Measurements from ENCODE around the gene EXOSC1.

EXOSC1 gene

DNA sequence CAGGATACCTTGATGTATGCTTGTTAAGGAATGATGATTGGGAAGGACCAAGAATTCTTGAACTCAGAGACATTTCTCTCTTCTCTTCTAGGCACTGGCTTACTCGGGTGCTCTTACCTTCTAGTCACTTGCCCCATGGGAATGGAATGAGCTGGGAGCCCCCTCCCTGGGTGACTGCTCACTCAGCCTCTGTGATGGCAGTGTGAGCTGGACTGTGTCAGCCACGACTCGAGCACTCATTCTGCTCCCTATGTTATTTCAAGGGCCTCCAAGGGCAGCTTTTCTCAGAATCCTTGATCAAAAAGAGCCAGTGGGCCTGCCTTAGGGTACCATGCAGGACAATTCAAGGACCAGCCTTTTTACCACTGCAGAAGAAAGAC, 10.9 kb upstream of the EXOSC1 start:
- Histone ChIP-seq H3K79me2 (ENCODE audit: insufficient read depth, low read depth) (no peaks in the 10 kb centered on the region), H3K27ac (no peak overlapping the region), H3K4me3 (IDR thresholded peaks at IDR 0.05; ENCODE audit: insufficient read depth, low read depth, low read length) (no peak overlapping the region), H3K9ac (no peak overlapping the region), H4K20me1 (ENCODE audit: insufficient read depth) (no peaks in the 10 kb centered on the region), H3K4me2 (no peak overlapping the region), H3K27me3 (ENCODE audit: insufficient read depth, low read depth) (no peaks in the 10 kb centered on the region), H3K4me1 (ENCODE audit: low read depth, poor library complexity, severe bottlenecking) (no peaks in the 10 kb centered on the region), H2AFZ (ENCODE audit: low read depth) (no peak overlapping the region), H3K36me3 (ENCODE audit: insufficient read depth) (0 out of 2 replicates have a peak, but pooled peaks cover 3% of the 10 kb centered on the region)
- TF ChIP-seq, protein P1, sequence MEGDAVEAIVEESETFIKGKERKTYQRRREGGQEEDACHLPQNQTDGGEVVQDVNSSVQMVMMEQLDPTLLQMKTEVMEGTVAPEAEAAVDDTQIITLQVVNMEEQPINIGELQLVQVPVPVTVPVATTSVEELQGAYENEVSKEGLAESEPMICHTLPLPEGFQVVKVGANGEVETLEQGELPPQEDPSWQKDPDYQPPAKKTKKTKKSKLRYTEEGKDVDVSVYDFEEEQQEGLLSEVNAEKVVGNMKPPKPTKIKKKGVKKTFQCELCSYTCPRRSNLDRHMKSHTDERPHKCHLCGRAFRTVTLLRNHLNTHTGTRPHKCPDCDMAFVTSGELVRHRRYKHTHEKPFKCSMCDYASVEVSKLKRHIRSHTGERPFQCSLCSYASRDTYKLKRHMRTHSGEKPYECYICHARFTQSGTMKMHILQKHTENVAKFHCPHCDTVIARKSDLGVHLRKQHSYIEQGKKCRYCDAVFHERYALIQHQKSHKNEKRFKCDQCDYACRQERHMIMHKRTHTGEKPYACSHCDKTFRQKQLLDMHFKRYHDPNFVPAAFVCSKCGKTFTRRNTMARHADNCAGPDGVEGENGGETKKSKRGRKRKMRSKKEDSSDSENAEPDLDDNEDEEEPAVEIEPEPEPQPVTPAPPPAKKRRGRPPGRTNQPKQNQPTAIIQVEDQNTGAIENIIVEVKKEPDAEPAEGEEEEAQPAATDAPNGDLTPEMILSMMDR (conservative IDR thresholded peaks at IDR 0.05; ENCODE audit: low read depth, low read length), result no peak

DNA sequence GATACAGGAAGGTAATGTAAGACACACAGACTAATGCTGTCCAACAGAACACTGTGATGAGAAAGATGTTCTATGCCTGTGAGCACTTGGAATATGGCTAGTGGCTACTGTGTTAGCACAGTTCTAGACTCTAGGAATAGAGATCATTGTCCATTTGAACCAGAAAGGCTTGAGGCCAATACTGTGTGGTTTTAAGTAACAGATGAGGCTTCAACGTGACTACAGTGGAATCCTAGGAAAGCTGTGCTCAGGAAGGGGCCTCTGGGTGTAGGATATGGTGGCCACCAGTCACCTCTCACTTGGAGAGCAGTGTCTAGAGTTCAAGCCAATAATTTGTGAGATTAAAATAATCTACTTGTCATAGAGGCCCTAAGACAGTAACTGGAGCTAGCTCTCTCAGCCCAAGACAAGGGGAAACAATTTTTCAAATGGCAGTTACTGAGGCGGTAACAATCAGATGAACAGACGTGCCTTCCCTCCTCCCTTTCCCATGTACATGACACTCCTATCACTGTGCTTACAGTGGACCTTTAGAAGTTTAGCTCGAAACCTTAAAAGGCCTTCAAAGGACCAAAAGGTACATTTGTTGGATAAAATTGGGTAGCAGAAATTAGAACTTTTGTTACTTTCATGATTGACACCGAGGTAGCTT, 10.4 kb upstream of the EXOSC1 start:
- H3K36me3 ChIP-seq (ENCODE audit: insufficient read depth), result 0 out of 2 replicates have a peak, but pooled peaks cover 3% of the 10 kb centered on the region

DNA sequence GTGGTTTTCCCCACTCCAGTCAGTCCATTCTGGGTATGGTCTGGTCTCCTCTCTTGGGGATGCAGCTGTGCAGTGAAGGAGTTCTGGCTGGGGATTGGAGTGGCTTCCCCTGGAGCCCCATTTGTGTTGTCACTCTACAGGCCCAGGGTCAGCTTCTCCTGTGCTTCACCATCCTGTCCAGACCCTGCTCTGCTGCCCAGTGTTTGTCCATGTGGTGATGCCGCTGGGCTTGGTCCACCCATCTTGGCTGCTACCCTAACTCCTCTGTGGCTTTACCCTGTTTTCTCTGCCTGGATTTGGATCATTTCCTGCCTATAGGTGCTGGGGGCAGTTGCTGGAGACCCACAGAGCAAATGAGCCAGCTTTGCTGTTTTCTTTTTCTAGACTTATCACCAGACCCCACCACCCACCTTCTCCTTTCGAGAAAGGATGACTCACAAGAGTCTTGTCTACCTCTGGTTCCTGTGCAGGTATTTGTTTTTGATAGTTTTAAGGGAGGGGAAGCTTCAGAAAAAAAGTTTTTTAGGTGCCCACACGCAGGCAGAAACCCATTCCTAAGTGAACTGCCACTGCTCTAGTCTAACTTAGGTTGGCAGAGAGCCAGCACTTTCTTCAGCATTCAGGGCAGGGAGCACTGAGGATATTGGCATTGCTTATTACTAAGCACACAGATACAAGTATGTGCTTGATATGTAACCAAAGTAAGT, 8.7 kb upstream of the EXOSC1 start:
- TF ChIP-seq, protein P1 (conservative IDR thresholded peaks at IDR 0.05; ENCODE audit: low read depth, low read length), result no peak
- Histone ChIP-seq H3K4me2 (no peak overlapping the region), H2AFZ (ENCODE audit: low read depth) (no peak overlapping the region), H3K4me3 (IDR thresholded peaks at IDR 0.05; ENCODE audit: insufficient read depth, low read depth, low read length) (no peak overlapping the region), H3K27ac (no peak overlapping the region), H3K36me3 (ENCODE audit: insufficient read depth) (0 out of 2 replicates have a peak, but pooled peaks cover 3% of the 10 kb centered on the region), H3K4me1 (ENCODE audit: low read depth, poor library complexity, severe bottlenecking) (no peaks in the 10 kb centered on the region), H3K27me3 (ENCODE audit: insufficient read depth, low read depth) (no peaks in the 10 kb centered on the region), H3K9ac (no peak overlapping the region), H4K20me1 (ENCODE audit: insufficient read depth) (no peaks in the 10 kb centered on the region), H3K79me2 (ENCODE audit: insufficient read depth, low read depth) (peaks cover 9% of the 10 kb centered on the region; the same call in 1 of the 2 replicates)

More for the DNA sequence above, 10.4 kb upstream of the EXOSC1 start:
- Histone ChIP-seq H2AFZ (ENCODE audit: low read depth) (no peak overlapping the region), H4K20me1 (ENCODE audit: insufficient read depth) (no peaks in the 10 kb centered on the region), H3K4me3 (IDR thresholded peaks at IDR 0.05; ENCODE audit: insufficient read depth, low read depth, low read length) (no peak overlapping the region), H3K79me2 (ENCODE audit: insufficient read depth, low read depth) (no peaks in the 10 kb centered on the region), H3K9ac (no peak overlapping the region), H3K27me3 (ENCODE audit: insufficient read depth, low read depth) (no peaks in the 10 kb centered on the region), H3K4me2 (no peak overlapping the region), H3K4me1 (ENCODE audit: low read depth, poor library complexity, severe bottlenecking) (no peaks in the 10 kb centered on the region), H3K27ac (no peak overlapping the region)
- TF ChIP-seq, protein P1 (conservative IDR thresholded peaks at IDR 0.05; ENCODE audit: low read depth, low read length), result no peak

DNA sequence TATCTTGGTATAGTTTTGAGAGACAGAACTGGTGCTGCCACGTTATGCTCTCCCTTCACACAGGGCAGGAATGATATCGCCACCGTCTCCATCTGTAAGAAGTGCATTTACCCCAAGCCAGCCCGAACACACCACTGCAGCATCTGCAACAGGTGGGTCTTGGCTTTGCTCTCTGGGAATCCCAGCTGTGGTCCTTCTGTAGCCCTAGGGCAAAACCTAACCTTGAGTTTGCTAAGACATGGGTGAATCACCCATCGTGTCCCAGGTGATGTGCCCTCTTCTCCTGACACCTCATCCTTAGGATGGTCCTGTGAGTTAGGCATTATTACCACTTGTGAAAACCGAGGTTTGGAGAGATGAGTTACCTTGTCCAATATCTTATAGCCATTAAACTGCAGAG, 6.5 kb upstream of the EXOSC1 start:
- TF ChIP-seq, protein P1 (conservative IDR thresholded peaks at IDR 0.05; ENCODE audit: low read depth, low read length), result no peak
- no peak overlapping the region for H2AFZ ChIP-seq (ENCODE audit: low read depth)
- H3K36me3 ChIP-seq (ENCODE audit: insufficient read depth), result no peaks in the 10 kb centered on the region
- H4K20me1 ChIP-seq (ENCODE audit: insufficient read depth), result no peaks in the 10 kb centered on the region
- H3K4me3 ChIP-seq (IDR thresholded peaks at IDR 0.05; ENCODE audit: insufficient read depth, low read depth, low read length), result no peak overlapping the region
- no peak overlapping the region for H3K9ac ChIP-seq
- H3K79me2 ChIP-seq (ENCODE audit: insufficient read depth, low read depth), result peaks cover 15% of the 10 kb centered on the region; the same call in 1 of the 2 replicates
- no peak overlapping the region for H3K27ac ChIP-seq
- H3K4me1 ChIP-seq (ENCODE audit: low read depth, poor library complexity, severe bottlenecking), result peaks cover 12% of the 10 kb centered on the region
- no peaks in the 10 kb centered on the region for H3K27me3 ChIP-seq (ENCODE audit: insufficient read depth, low read depth)
- H3K4me2 ChIP-seq, result no peak overlapping the region
